ENCODE data around the gene ST3GAL4. TPM values are rescaled to one million over a fixed set of nuclear protein-coding genes. Genes with fewer than 3 reads are reported as not detected.

ST3GAL4 gene
- total RNA-seq, 1 donor from 2014 or later, result 61.4 TPM

GRCh38 chr11:126403658-126404057 is 48.2 kb downstream of the ST3GAL4 start:
- Histone ChIP-seq H3K4me3 (no peak overlapping the region), H3K27me3 (no peaks in the 10 kb centered on the region), H3K36me3 (peaks cover 15% of the 10 kb centered on the region in 2 donors), H3K9me3 (no peaks in the 10 kb centered on the region), H3K27ac (no peak overlapping the region), H3K4me1 (no peaks in the 10 kb centered on the region)
- intact Hi-C loops (cut with DNase I), result no loop called here
- DNase-seq (ENCODE audit: low spot score in 2 of 2), result no peak
- TF ChIP-seq CTCF (IDR thresholded peaks at IDR 0.05), result no peak

- DNase-seq (ENCODE audit: low spot score in 2 of 2), result no peak
- Histone ChIP-seq H3K36me3 (peaks cover 22 to 23% of the 10 kb centered on the region in 2 donors), H3K4me3 (no peak overlapping the region), H3K4me1 (no peaks in the 10 kb centered on the region), H3K27me3 (no peaks in the 10 kb centered on the region), H3K27ac (peak overlapping the region in 1 of 2 donors; percentile 1), H3K9me3 (no peaks in the 10 kb centered on the region)
- no peak for TF ChIP-seq CTCF (IDR thresholded peaks at IDR 0.05)
- intact Hi-C loops (cut with DNase I), result no loop called here
Observed at GRCh38 chr11:126404367-126404766, 48.9 kb downstream of the ST3GAL4 start.

GRCh38 chr11:126405374-126405773 is 49.9 kb downstream of the ST3GAL4 start:
- no peak overlapping the region for H3K27ac ChIP-seq
- TF ChIP-seq CTCF (IDR thresholded peaks at IDR 0.05), result no peak
- no peaks in the 10 kb centered on the region for H3K4me1 ChIP-seq
- intact Hi-C loops (cut with DNase I), result no loop called here
- peaks cover 24 to 29% of the 10 kb centered on the region in 2 donors for H3K36me3 ChIP-seq
- DNase-seq (ENCODE audit: low spot score in 2 of 2), result no peak
- H3K27me3 ChIP-seq, result no peaks in the 10 kb centered on the region
- H3K4me3 ChIP-seq, result no peak overlapping the region
- H3K9me3 ChIP-seq, result no peaks in the 10 kb centered on the region

- H3K27ac ChIP-seq, result peak overlapping the region in 1 of 2 donors; percentile 27
- no peak for DNase-seq (ENCODE audit: low spot score in 2 of 2)
Observed at GRCh38 chr11:126405906-126406305, 50.4 kb downstream of the ST3GAL4 start.

GRCh38 chr11:126406368-126406767 is 50.9 kb downstream of the ST3GAL4 start:
- no peak for TF ChIP-seq CTCF (IDR thresholded peaks at IDR 0.05)
- H3K4me3 ChIP-seq, result no peak overlapping the region
- DNase-seq (ENCODE audit: low spot score in 2 of 2), result no peak
- intact Hi-C loops (cut with DNase I), result no loop called here
- H3K27me3 ChIP-seq, result no peaks in the 10 kb centered on the region
- peaks cover 24 to 29% of the 10 kb centered on the region in 2 donors for H3K36me3 ChIP-seq
- no peaks in the 10 kb centered on the region for H3K9me3 ChIP-seq
- peak overlapping the region in 1 of 2 donors; percentile 27 for H3K27ac ChIP-seq
- no peaks in the 10 kb centered on the region for H3K4me1 ChIP-seq

More at GRCh38 chr11:126405906-126406305, 50.4 kb downstream of the ST3GAL4 start:
- Histone ChIP-seq H3K27me3 (no peaks in the 10 kb centered on the region), H3K36me3 (peaks cover 24 to 29% of the 10 kb centered on the region in 2 donors), H3K4me3 (no peak overlapping the region), H3K4me1 (no peaks in the 10 kb centered on the region), H3K9me3 (no peaks in the 10 kb centered on the region)
- intact Hi-C loops (cut with DNase I), result no loop called here
- no peak for TF ChIP-seq CTCF (IDR thresholded peaks at IDR 0.05)

- Histone ChIP-seq H3K27ac (no peak overlapping the region), H3K9me3 (no peaks in the 10 kb centered on the region), H3K4me1 (no peaks in the 10 kb centered on the region), H3K36me3 (peaks cover 24 to 29% of the 10 kb centered on the region in 2 donors), H3K27me3 (no peaks in the 10 kb centered on the region), H3K4me3 (no peak overlapping the region)
- no peak for DNase-seq (ENCODE audit: low spot score in 2 of 2)
- no peak for TF ChIP-seq CTCF (IDR thresholded peaks at IDR 0.05)
- intact Hi-C loops (cut with DNase I), result no loop called here
Observed at GRCh38 chr11:126407101-126407521, 51.6 kb downstream of the ST3GAL4 start.

All from ascending aorta (tissue), 2 donors.